Glutamatergic neuron (in vitro differentiated cells): ENCODE measurements around the gene GXYLT2. TPM values are rescaled to one million over a fixed set of nuclear protein-coding genes. Genes with fewer than 3 reads are reported as not detected.

Source experiments
- DNase-seq: peaks from one replicate; pipeline ENCODE4 v3.0.0; 2022
- H3K27ac Mint-ChIP-seq: one replicate; pipeline ENCODE4 v1.8.0; 2020; ENCODE audit warnings: mild to moderate bottlenecking, mixed read lengths, inconsistent platforms; ENCODE audit not compliant: unreplicated experiment
- H3K27me3 Mint-ChIP-seq: one replicate; pipeline ENCODE4 v1.8.0; 2020; ENCODE audit warnings: mild to moderate bottlenecking, moderate library complexity, mixed read lengths, inconsistent platforms; ENCODE audit not compliant: unreplicated experiment
- H3K36me3 Mint-ChIP-seq: one replicate; pipeline ENCODE4 v1.8.0; 2020; ENCODE audit warnings: mild to moderate bottlenecking, mixed read lengths, inconsistent platforms; ENCODE audit not compliant: unreplicated experiment
- H3K4me1 Mint-ChIP-seq: one replicate; pipeline ENCODE4 v1.8.0; 2020; ENCODE audit warnings: mild to moderate bottlenecking, low read depth, mixed read lengths, inconsistent platforms; ENCODE audit not compliant: unreplicated experiment
- H3K4me3 Mint-ChIP-seq: one replicate; pipeline ENCODE4 v1.8.0; 2020; ENCODE audit warnings: mild to moderate bottlenecking, mixed read lengths, inconsistent platforms; ENCODE audit not compliant: unreplicated experiment
- H3K9me3 Mint-ChIP-seq: one replicate; pipeline ENCODE4 v1.8.0; 2020; ENCODE audit warnings: mild to moderate bottlenecking, moderate library complexity, mixed read lengths, inconsistent platforms; ENCODE audit not compliant: unreplicated experiment
- CTCF ChIP-seq: fragments of 200-600 bp; sonication (generic); IDR thresholded peaks from one replicate; pipeline ENCODE4 v1.5.0; 2021; ENCODE audit not compliant: partially characterized antibody, unreplicated experiment
- total RNA-seq: library from RNA; stranded (reverse); fragmentation: NEBNext Ultra II Directional; extraction: Animal tissue kit (Norgen Biotek cat#: 25700); gene quantifications from one replicate; pipeline ENCODE4 v1.2.1, GENCODE V29; 2021; ENCODE audit not compliant: unreplicated experiment

Gene GXYLT2
- total RNA-seq, 1 donor from 2014 or later = 10.9 TPM

- Mint-ChIP-seq H3K27ac (no peak overlapping the region), H3K27me3 (no peaks in the 10 kb centered on the region), H3K36me3 (peaks cover 5% of the 10 kb centered on the region), H3K4me3 (no peak overlapping the region), H3K4me1 (no peaks in the 10 kb centered on the region), H3K9me3 (no peaks in the 10 kb centered on the region)
- no peak for DNase-seq
- no peak for TF ChIP-seq CTCF
Observed at GRCh38 chr3:72932416-72932815, 44.6 kb downstream of the GXYLT2 start.

GRCh38 chr3:72938471-72939265, 50.8 kb downstream of the GXYLT2 start:
- Mint-ChIP-seq H3K27ac (peak overlapping the region; percentile 91), H3K9me3 (no peaks in the 10 kb centered on the region), H3K4me1 (peaks cover 12% of the 10 kb centered on the region), H3K36me3 (no peaks in the 10 kb centered on the region), H3K27me3 (no peaks in the 10 kb centered on the region), H3K4me3 (peak overlapping the region; percentile 71)
- TF ChIP-seq CTCF = peak; percentile 82
- no peak for DNase-seq

- TF ChIP-seq CTCF = no peak
- no peaks in the 10 kb centered on the region for H3K36me3 Mint-ChIP-seq
- no peaks in the 10 kb centered on the region for H3K9me3 Mint-ChIP-seq
- H3K4me1 Mint-ChIP-seq = peaks cover 12% of the 10 kb centered on the region
- no peak overlapping the region for H3K27ac Mint-ChIP-seq
- H3K27me3 Mint-ChIP-seq = no peaks in the 10 kb centered on the region
- no peak for DNase-seq
- no peak overlapping the region for H3K4me3 Mint-ChIP-seq
Observed at GRCh38 chr3:72941245-72941644, 53.4 kb downstream of the GXYLT2 start.

GRCh38 chr3:72942427-72942826, 54.6 kb downstream of the GXYLT2 start:
- no peak for TF ChIP-seq CTCF
- no peak for DNase-seq
- no peak overlapping the region for H3K27ac Mint-ChIP-seq

GRCh38 chr3:72944696-72945095, 56.9 kb downstream of the GXYLT2 start:
- H3K27ac Mint-ChIP-seq = no peak overlapping the region
- H3K36me3 Mint-ChIP-seq = no peaks in the 10 kb centered on the region
- DNase-seq = no peak
- H3K4me1 Mint-ChIP-seq = peaks cover 1% of the 10 kb centered on the region
- no peaks in the 10 kb centered on the region for H3K27me3 Mint-ChIP-seq
- H3K9me3 Mint-ChIP-seq = no peaks in the 10 kb centered on the region
- no peak for TF ChIP-seq CTCF
- no peak overlapping the region for H3K4me3 Mint-ChIP-seq

More at GRCh38 chr3:72942427-72942826, 54.6 kb downstream of the GXYLT2 start:
- Mint-ChIP-seq H3K4me1 (peaks cover 12% of the 10 kb centered on the region), H3K9me3 (no peaks in the 10 kb centered on the region), H3K36me3 (no peaks in the 10 kb centered on the region), H3K4me3 (no peak overlapping the region), H3K27me3 (no peaks in the 10 kb centered on the region)
